ENCODE data around the gene SLCO3A1. TPM values are rescaled to one million over a fixed set of nuclear protein-coding genes. Genes with fewer than 3 reads are reported as not detected.
A peak's percentile ranks its signal among the peaks of the same experiment; 100 is the strongest.

Gene SLCO3A1
- total and polyA plus RNA-seq, 2 of the 8 experiments (the other 6 are each of a cell fraction or from before 2014, with no cell fraction given), result 15.1 to 20.4 TPM

- TF ChIP-seq HDAC6 (IDR thresholded peaks at IDR 0.05; ENCODE audit: low read depth, low read length), result no peak
- no peak for TF ChIP-seq HDAC2 (IDR thresholded peaks at IDR 0.05; ENCODE audit: borderline replicate concordance in 1 of 2, low read depth in 2 of 2, low read length in 2 of 2)
- TF ChIP-seq POU5F1 (IDR thresholded peaks at IDR 0.05; ENCODE audit: low read depth, low read length), result no peak
- no peak for TF ChIP-seq CTBP2 (IDR thresholded peaks at IDR 0.05; ENCODE audit: borderline replicate concordance, insufficient read depth, insufficient read length, low read length)
- no peak for TF ChIP-seq SP1 (IDR thresholded peaks at IDR 0.05; ENCODE audit: low read depth, low read length)
- no peak for TF ChIP-seq RNF2 (IDR thresholded peaks at IDR 0.05; ENCODE audit: borderline replicate concordance, low read depth, low read length, missing control alignments, poor library complexity, severe bottlenecking)
- no peak for TF ChIP-seq NRF1 (IDR thresholded peaks at IDR 0.05; ENCODE audit: low read depth, low read length)
- peak; percentile 59 to 68 for TF ChIP-seq RAD21 (IDR thresholded peaks at IDR 0.05 in 1 of 2, conservative IDR thresholded peaks at IDR 0.05 in 1 of 2; ENCODE audit: low read depth in 2 of 2, low read length in 2 of 2)
- no peak for TF ChIP-seq ATF3 (IDR thresholded peaks at IDR 0.05; ENCODE audit: insufficient read depth, low read depth, low read length)
- no peak for TF ChIP-seq EP300 (IDR thresholded peaks at IDR 0.05; ENCODE audit: borderline replicate concordance in 1 of 2, low read depth in 2 of 2, low read length in 2 of 2)
- 0 out of 2 replicates have a peak, but pooled peaks have one; percentile 44 for TF ChIP-seq YY1 (IDR thresholded peaks at IDR 0.05; ENCODE audit: low read depth, low read length)
- no peak for TF ChIP-seq POLR2AphosphoS5 (IDR thresholded peaks at IDR 0.05; ENCODE audit: low read depth, low read length)
- no peak for TF ChIP-seq ATF2 (IDR thresholded peaks at IDR 0.05; ENCODE audit: low read length)
- TF ChIP-seq CTCF (IDR thresholded peaks at IDR 0.05; ENCODE audit: control extremely low read depth in 1 of 3, insufficient read depth in 1 of 3, low read depth in 1 of 3, low read length in 3 of 3), result peak; percentile 74 to 82 (median 79)
- no peak for TF ChIP-seq RXRA (IDR thresholded peaks at IDR 0.05; ENCODE audit: insufficient read depth, low read depth, low read length)
- 0 out of 2 replicates have a peak, but pooled peaks have one; percentile 28 for TF ChIP-seq MAX (IDR thresholded peaks at IDR 0.05)
- no peak for TF ChIP-seq SP2 (IDR thresholded peaks at IDR 0.05; ENCODE audit: low read length)
Measured at GRCh38 chr15:91855684-91856489, 2.4 kb downstream of the SLCO3A1 start (continued).
